ENCODE data around the gene GON4L. TPM values are rescaled to one million over a fixed set of nuclear protein-coding genes. Genes with fewer than 3 reads are reported as not detected.
"Not testable (repeated sequence)": the region's sequence is repeated elsewhere in the genome, so short reads cannot be mapped to it uniquely, and the experiment has no call there.

GON4L gene
- total RNA-seq, 1 donor from 2014 or later: 46.1 TPM

GRCh38 chr1:155871390-155871789 is 14.4 kb upstream of the GON4L start:
- DNase-seq (ENCODE audit: low read depth): peak; percentile 25

GRCh38 chr1:155867766-155868165 is 10.8 kb upstream of the GON4L start:
- DNase-seq (ENCODE audit: low read depth): no peak

- DNase-seq (ENCODE audit: low read depth): no peak
Measured at GRCh38 chr1:155864393-155864792, 7.4 kb upstream of the GON4L start.

- DNase-seq (ENCODE audit: low read depth): no peak
Measured at GRCh38 chr1:155861896-155862295, 4.9 kb upstream of the GON4L start.

GRCh38 chr1:155860970-155861510 is 4.0 kb upstream of the GON4L start:
- DNase-seq (ENCODE audit: low read depth): no peak

GRCh38 chr1:155859881-155860871 is 3.2 kb upstream of the GON4L start:
- peak; percentile 29 for DNase-seq (ENCODE audit: low read depth)

- DNase-seq (ENCODE audit: low read depth): peak; percentile 91
Measured at GRCh38 chr1:155859234-155859829, 2.3 kb upstream of the GON4L start, which contains the start of gene SYT11. Gene SYT11 (plus strand): TSS chr1:155859567. CDS start chr1:155859762, 195 bp downstream.

GRCh38 chr1:155858800-155859233 is 1.8 kb upstream of the GON4L start:
- peak; percentile 79 for DNase-seq (ENCODE audit: low read depth)

GRCh38 chr1:155856257-155856974 is 598 bp downstream of the GON4L start:
- DNase-seq (ENCODE audit: low read depth): no peak

- DNase-seq (ENCODE audit: low read depth): no peak
Measured at GRCh38 chr1:155850345-155850744, 6.7 kb downstream of the GON4L start.

- no peak for DNase-seq (ENCODE audit: low read depth)
Measured at GRCh38 chr1:155847823-155848529, 9.0 kb downstream of the GON4L start.

GRCh38 chr1:155844860-155845421 is 12.1 kb downstream of the GON4L start:
- DNase-seq (ENCODE audit: low read depth): no peak

GRCh38 chr1:155840386-155840785 is 16.6 kb downstream of the GON4L start:
- no peak for DNase-seq (ENCODE audit: low read depth)

GRCh38 chr1:155835548-155835947 is 21.5 kb downstream of the GON4L start:
- DNase-seq (ENCODE audit: low read depth): no peak

- DNase-seq (ENCODE audit: low read depth): not testable (repeated sequence)
Measured at GRCh38 chr1:155834927-155835399, 22.1 kb downstream of the GON4L start.

- peak; percentile 73 for DNase-seq (ENCODE audit: low read depth)
Measured at GRCh38 chr1:155834296-155834926, 22.6 kb downstream of the GON4L start.

GRCh38 chr1:155833665-155834295 is 23.2 kb downstream of the GON4L start:
- no peak for DNase-seq (ENCODE audit: low read depth)

GRCh38 chr1:155831279-155831976 is 25.6 kb downstream of the GON4L start:
- no peak for DNase-seq (ENCODE audit: low read depth)

- DNase-seq (ENCODE audit: low read depth): no peak
Measured at GRCh38 chr1:155827450-155827849, 29.6 kb downstream of the GON4L start.
